ENCODE results near the gene KLHL13.
"Not testable (repeated sequence)": the region's sequence is repeated elsewhere in the genome, so short reads cannot be mapped to it uniquely, and the experiment has no call there.

KLHL13 gene

GRCh38 chrX:118025226-118025625, 91.4 kb downstream of the KLHL13 start:
- no peak for DNase-seq (ENCODE audit: extremely low spot score)
- ChIA-PET POLR2A (no interaction called here), CTCF (no interaction called here)
- TF ChIP-seq CTCF (IDR thresholded peaks at IDR 0.05; ENCODE audit: control extremely low read depth, extremely low read depth, low read depth, missing control alignments) = no peak

GRCh38 chrX:118024482-118024881, 92.1 kb downstream of the KLHL13 start:
- no peak for TF ChIP-seq CTCF (IDR thresholded peaks at IDR 0.05; ENCODE audit: control extremely low read depth, extremely low read depth, low read depth, missing control alignments)
- POLR2A ChIA-PET = no interaction called here
- no peak for DNase-seq (ENCODE audit: extremely low spot score)
- CTCF ChIA-PET = no interaction called here

GRCh38 chrX:118022753-118023152, 93.9 kb downstream of the KLHL13 start:
- DNase-seq (ENCODE audit: extremely low spot score) = no peak
- ChIA-PET POLR2A (no interaction called here), CTCF (no interaction called here)
- no peak for TF ChIP-seq CTCF (IDR thresholded peaks at IDR 0.05; ENCODE audit: control extremely low read depth, extremely low read depth, low read depth, missing control alignments)

- TF ChIP-seq CTCF (IDR thresholded peaks at IDR 0.05; ENCODE audit: control extremely low read depth, extremely low read depth, low read depth, missing control alignments) = no peak
- ChIA-PET POLR2A (no interaction called here), CTCF (no interaction called here)
- no peak for DNase-seq (ENCODE audit: extremely low spot score)
These were observed 100.2 kb downstream of the KLHL13 start for GRCh38 chrX:118016422-118016821.

- POLR2A ChIA-PET; DNase-seq (ENCODE audit: extremely low spot score); CTCF ChIA-PET: not testable (repeated sequence)
These were observed 114.2 kb downstream of the KLHL13 start for GRCh38 chrX:118002417-118002816.

GRCh38 chrX:118000518-118000917, 116.1 kb downstream of the KLHL13 start:
- ChIA-PET POLR2A (no interaction called here), CTCF (interaction anchor here (1.5 kb wide), 1 partner anchor 255 kb away, joined by 3 read pairs; no protein-coding TSS in a partner anchor)
- no peak for TF ChIP-seq CTCF (IDR thresholded peaks at IDR 0.05; ENCODE audit: control extremely low read depth, extremely low read depth, low read depth, missing control alignments)
- DNase-seq (ENCODE audit: extremely low spot score) = no peak

- no peak for DNase-seq (ENCODE audit: extremely low spot score)
- POLR2A ChIA-PET = no interaction called here
- TF ChIP-seq CTCF (IDR thresholded peaks at IDR 0.05; ENCODE audit: control extremely low read depth, extremely low read depth, low read depth, missing control alignments) = no peak
- CTCF ChIA-PET = no interaction called here
These were observed 118.4 kb downstream of the KLHL13 start for GRCh38 chrX:117998171-117998570.
